Vagina (tissue), 2 donors: Measurements from ENCODE around the gene KDM1B.

ENCODE experiments used
- POLR2A ChIP-seq, 2 donors: fragments of 450-650 bp; IDR thresholded peaks; one replicate each; pipeline ENCODE4 v1.6.1; 2017; ENCODE audit warnings: antibody characterized with exemption in 2 of 2, mild to moderate bottlenecking in 2 of 2, moderate library complexity in 2 of 2
- TF ChIP-seq, protein P1 (sequence below), 3 experiments: fragments of 450-650 bp in 2 of 3; fragments of 200-600 bp in 1 of 3; sonication (generic) in 1 of 3; IDR thresholded peaks; one replicate each; pipeline ENCODE4 v1.5.1; 2017 to 2019; ENCODE audit warnings: antibody characterized with exemption in 3 of 3, mild to moderate bottlenecking in 2 of 3, moderate library complexity in 2 of 3

- TF ChIP-seq, protein P1, sequence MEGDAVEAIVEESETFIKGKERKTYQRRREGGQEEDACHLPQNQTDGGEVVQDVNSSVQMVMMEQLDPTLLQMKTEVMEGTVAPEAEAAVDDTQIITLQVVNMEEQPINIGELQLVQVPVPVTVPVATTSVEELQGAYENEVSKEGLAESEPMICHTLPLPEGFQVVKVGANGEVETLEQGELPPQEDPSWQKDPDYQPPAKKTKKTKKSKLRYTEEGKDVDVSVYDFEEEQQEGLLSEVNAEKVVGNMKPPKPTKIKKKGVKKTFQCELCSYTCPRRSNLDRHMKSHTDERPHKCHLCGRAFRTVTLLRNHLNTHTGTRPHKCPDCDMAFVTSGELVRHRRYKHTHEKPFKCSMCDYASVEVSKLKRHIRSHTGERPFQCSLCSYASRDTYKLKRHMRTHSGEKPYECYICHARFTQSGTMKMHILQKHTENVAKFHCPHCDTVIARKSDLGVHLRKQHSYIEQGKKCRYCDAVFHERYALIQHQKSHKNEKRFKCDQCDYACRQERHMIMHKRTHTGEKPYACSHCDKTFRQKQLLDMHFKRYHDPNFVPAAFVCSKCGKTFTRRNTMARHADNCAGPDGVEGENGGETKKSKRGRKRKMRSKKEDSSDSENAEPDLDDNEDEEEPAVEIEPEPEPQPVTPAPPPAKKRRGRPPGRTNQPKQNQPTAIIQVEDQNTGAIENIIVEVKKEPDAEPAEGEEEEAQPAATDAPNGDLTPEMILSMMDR (IDR thresholded peaks at IDR 0.05) = no peak
- no peak for TF ChIP-seq POLR2A (IDR thresholded peaks at IDR 0.05)
Observed at GRCh38 chr6:18126121-18126520, 29.1 kb upstream of the KDM1B start.
